ENCODE results near the gene CAMTA2.

CAMTA2 gene

DNA sequence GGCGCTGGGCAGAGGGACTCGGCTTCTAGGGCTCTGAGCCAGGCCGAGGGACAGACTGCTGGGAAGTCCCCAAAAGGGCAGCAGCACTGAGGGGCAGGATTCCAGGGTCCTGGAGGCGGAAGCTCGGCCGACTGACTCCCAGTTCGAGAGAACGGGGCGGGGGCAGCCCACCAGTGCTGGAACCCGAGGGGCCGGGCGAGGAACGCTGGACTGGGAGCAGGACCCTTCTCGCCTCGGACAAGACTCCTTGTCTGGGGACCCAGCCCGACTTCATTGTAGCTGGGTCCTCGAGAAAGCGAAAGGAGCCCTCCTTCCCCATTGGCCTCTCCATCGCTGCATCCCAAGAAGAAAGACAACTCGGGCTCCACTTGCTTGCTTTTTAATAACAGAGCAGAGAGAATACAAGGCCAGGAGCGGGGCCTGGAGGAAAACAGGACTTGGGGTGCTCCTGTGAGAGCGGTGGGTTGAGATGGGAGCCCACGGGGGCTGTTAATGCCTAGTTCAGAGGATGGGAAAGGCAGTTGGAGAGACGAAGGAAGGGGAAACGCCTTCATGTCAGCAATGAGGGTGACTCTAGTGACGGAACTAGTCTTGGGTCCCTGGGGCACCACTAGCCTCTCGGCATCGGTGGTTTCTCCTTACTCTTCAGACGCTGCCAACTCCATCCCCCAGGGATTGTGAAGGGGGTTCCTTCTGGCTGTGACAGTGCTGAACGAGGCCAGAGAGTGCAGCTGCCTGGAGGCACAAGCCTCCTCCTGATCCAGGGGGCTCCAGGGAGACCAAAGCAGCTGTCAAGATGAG is 492 bp upstream of the CAMTA2 start:
- no peaks in the 10 kb centered on the region for H3K27me3 ChIP-seq (ENCODE audit: low read length)
- H3K27ac ChIP-seq (ENCODE audit: low read depth, low read length): peak overlapping the region; percentile 59
- no peaks in the 10 kb centered on the region for H3K36me3 ChIP-seq (ENCODE audit: low read length)
- peak overlapping the region; percentile 82 for H3K4me3 ChIP-seq (ENCODE audit: insufficient read depth, low read length, poor library complexity, severe bottlenecking)
- peaks cover 10% of the 10 kb centered on the region; the same call in 1 of the 2 replicates for H3K79me2 ChIP-seq (ENCODE audit: insufficient read depth, low read length)
- peak overlapping the region; percentile 97 for H3K4me2 ChIP-seq (ENCODE audit: low read depth, low read length, poor library complexity, severe bottlenecking)
- peak overlapping the region; percentile 93 for H3K9ac ChIP-seq (ENCODE audit: low read length)
- no peak for TF ChIP-seq EZH2phosphoT487 (conservative IDR thresholded peaks at IDR 0.05; ENCODE audit: low read length)
- TF ChIP-seq, protein P1, sequence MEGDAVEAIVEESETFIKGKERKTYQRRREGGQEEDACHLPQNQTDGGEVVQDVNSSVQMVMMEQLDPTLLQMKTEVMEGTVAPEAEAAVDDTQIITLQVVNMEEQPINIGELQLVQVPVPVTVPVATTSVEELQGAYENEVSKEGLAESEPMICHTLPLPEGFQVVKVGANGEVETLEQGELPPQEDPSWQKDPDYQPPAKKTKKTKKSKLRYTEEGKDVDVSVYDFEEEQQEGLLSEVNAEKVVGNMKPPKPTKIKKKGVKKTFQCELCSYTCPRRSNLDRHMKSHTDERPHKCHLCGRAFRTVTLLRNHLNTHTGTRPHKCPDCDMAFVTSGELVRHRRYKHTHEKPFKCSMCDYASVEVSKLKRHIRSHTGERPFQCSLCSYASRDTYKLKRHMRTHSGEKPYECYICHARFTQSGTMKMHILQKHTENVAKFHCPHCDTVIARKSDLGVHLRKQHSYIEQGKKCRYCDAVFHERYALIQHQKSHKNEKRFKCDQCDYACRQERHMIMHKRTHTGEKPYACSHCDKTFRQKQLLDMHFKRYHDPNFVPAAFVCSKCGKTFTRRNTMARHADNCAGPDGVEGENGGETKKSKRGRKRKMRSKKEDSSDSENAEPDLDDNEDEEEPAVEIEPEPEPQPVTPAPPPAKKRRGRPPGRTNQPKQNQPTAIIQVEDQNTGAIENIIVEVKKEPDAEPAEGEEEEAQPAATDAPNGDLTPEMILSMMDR (IDR thresholded peaks at IDR 0.05; ENCODE audit: insufficient read depth, low read length, poor library complexity, severe bottlenecking): no peak
- no peaks in the 10 kb centered on the region for H4K20me1 ChIP-seq (ENCODE audit: low read depth, low read length)
- peak overlapping the region; percentile 81 for H2AFZ ChIP-seq (ENCODE audit: low read depth, low read length, severe bottlenecking)
- H3F3A ChIP-seq (ENCODE audit: insufficient read depth): peaks cover 8% of the 10 kb centered on the region; the same call in 1 of the 2 replicates
- no peaks in the 10 kb centered on the region for H3K9me2 ChIP-seq (replicated peaks; ENCODE audit: insufficient read depth, low read length)
- H3K9me3 ChIP-seq (ENCODE audit: insufficient read depth, low read length): no peaks in the 10 kb centered on the region

DNA sequence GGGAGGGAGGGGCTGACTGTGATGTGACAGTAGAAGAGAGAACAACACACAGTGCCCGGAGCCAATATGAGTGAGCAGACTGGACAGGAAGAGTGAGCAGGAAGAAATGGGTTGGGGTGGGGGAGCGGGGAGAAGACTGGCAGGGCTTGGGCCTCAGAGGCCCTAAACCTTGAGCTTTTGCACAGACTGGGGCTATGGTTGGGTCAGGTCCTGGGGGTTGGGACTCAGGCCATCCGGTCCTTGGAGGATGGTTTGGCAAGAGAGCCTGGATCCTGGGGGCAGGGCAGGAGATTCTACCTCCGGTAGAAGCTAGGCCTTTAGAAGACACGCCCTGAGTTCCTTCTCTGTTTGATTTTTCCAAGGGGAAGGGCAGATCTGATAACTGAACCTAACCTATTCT is 1.1 kb downstream of the CAMTA2 start:
- no peaks in the 10 kb centered on the region for H3K27me3 ChIP-seq (ENCODE audit: low read length)
- H3K4me3 ChIP-seq (ENCODE audit: insufficient read depth, low read length, poor library complexity, severe bottlenecking): peak overlapping the region; percentile 82
- no peak for TF ChIP-seq EZH2phosphoT487 (conservative IDR thresholded peaks at IDR 0.05; ENCODE audit: low read length)
- TF ChIP-seq, protein P1 (IDR thresholded peaks at IDR 0.05; ENCODE audit: insufficient read depth, low read length, poor library complexity, severe bottlenecking): no peak
- peak overlapping the region; percentile 59 for H3K27ac ChIP-seq (ENCODE audit: low read depth, low read length)
- no peaks in the 10 kb centered on the region for H3K36me3 ChIP-seq (ENCODE audit: low read length)
- H3K9me2 ChIP-seq (replicated peaks; ENCODE audit: insufficient read depth, low read length): no peaks in the 10 kb centered on the region
- H3K9me3 ChIP-seq (ENCODE audit: insufficient read depth, low read length): no peaks in the 10 kb centered on the region
- H3K4me2 ChIP-seq (ENCODE audit: low read depth, low read length, poor library complexity, severe bottlenecking): peak overlapping the region; percentile 97
- H4K20me1 ChIP-seq (ENCODE audit: low read depth, low read length): no peaks in the 10 kb centered on the region
- peaks cover 5% of the 10 kb centered on the region; the same call in 1 of the 2 replicates for H3F3A ChIP-seq (ENCODE audit: insufficient read depth)
- peaks cover 10% of the 10 kb centered on the region; the same call in 1 of the 2 replicates for H3K79me2 ChIP-seq (ENCODE audit: insufficient read depth, low read length)
- peak overlapping the region; percentile 93 for H3K9ac ChIP-seq (ENCODE audit: low read length)
- H2AFZ ChIP-seq (ENCODE audit: low read depth, low read length, severe bottlenecking): peak overlapping the region; percentile 81

GRCh38 chr17:4982305-4982704 is 5.2 kb downstream of the CAMTA2 start:
- H3K4me2 ChIP-seq (ENCODE audit: low read depth, low read length, poor library complexity, severe bottlenecking): no peak overlapping the region
- H3F3A ChIP-seq (ENCODE audit: insufficient read depth): peaks cover 4% of the 10 kb centered on the region; the same call in 1 of the 2 replicates
- no peaks in the 10 kb centered on the region for H3K36me3 ChIP-seq (ENCODE audit: low read length)
- H3K79me2 ChIP-seq (ENCODE audit: insufficient read depth, low read length): peaks cover 10% of the 10 kb centered on the region; the same call in 1 of the 2 replicates
- no peak overlapping the region for H3K27ac ChIP-seq (ENCODE audit: low read depth, low read length)
- no peaks in the 10 kb centered on the region for H3K9me2 ChIP-seq (replicated peaks; ENCODE audit: insufficient read depth, low read length)
- H3K27me3 ChIP-seq (ENCODE audit: low read length): no peaks in the 10 kb centered on the region
- no peaks in the 10 kb centered on the region for H4K20me1 ChIP-seq (ENCODE audit: low read depth, low read length)
- no peak overlapping the region for H3K9ac ChIP-seq (ENCODE audit: low read length)
- no peaks in the 10 kb centered on the region for H3K9me3 ChIP-seq (ENCODE audit: insufficient read depth, low read length)
- no peak overlapping the region for H3K4me3 ChIP-seq (ENCODE audit: insufficient read depth, low read length, poor library complexity, severe bottlenecking)
- no peak overlapping the region for H2AFZ ChIP-seq (ENCODE audit: low read depth, low read length, severe bottlenecking)
- TF ChIP-seq, protein P1 (IDR thresholded peaks at IDR 0.05; ENCODE audit: insufficient read depth, low read length, poor library complexity, severe bottlenecking): no peak
- no peak for TF ChIP-seq EZH2phosphoT487 (conservative IDR thresholded peaks at IDR 0.05; ENCODE audit: low read length)
